HUES48 (cell line): ENCODE results near the gene MYL5.
"Not testable (repeated sequence)": the region's sequence is repeated elsewhere in the genome, so short reads cannot be mapped to it uniquely, and the experiment has no call there.

ENCODE experiments used
- H3K27ac ChIP-seq: one replicate; pipeline ENCODE4 v1.7.0; 2013; ENCODE audit warnings: low read depth, low read length, inconsistent platforms
- H3K27me3 ChIP-seq: 2 replicates; pipeline ENCODE4 v1.6.1; 2013; ENCODE audit warnings: mild to moderate bottlenecking, low read length; ENCODE audit not compliant: control insufficient read depth, insufficient read depth
- H3K36me3 ChIP-seq: 2 replicates; pipeline ENCODE4 v1.6.1; 2013; ENCODE audit warnings: low read length; ENCODE audit not compliant: control insufficient read depth, insufficient read depth
- H3K4me1 ChIP-seq: 2 replicates; pipeline ENCODE4 v1.6.1; 2013; ENCODE audit warnings: mild to moderate bottlenecking, low read length; ENCODE audit not compliant: control insufficient read depth, insufficient read depth
- H3K4me3 ChIP-seq: 2 replicates; pipeline ENCODE4 v1.5.1; 2013; ENCODE audit warnings: mild to moderate bottlenecking, low read depth, low read length
- H3K9ac ChIP-seq: 2 replicates; pipeline ENCODE4 v1.6.1; 2013; ENCODE audit warnings: mild to moderate bottlenecking, low read depth, low read length, moderate library complexity
- H3K9me3 ChIP-seq: 2 replicates; pipeline ENCODE4 v1.6.1; 2013; ENCODE audit warnings: low read length; ENCODE audit not compliant: control insufficient read depth, insufficient read depth

MYL5 gene

GRCh38 chr4:637536-638280, 36.6 kb upstream of the MYL5 start:
- no peak overlapping the region for H3K9ac ChIP-seq
- no peak overlapping the region for H3K27ac ChIP-seq
- H3K9me3 ChIP-seq = 0 out of 2 replicates have a peak, but pooled peaks cover 3% of the 10 kb centered on the region
- H3K4me1 ChIP-seq = no peaks in the 10 kb centered on the region
- H3K4me3 ChIP-seq = no peak overlapping the region
- no peaks in the 10 kb centered on the region for H3K27me3 ChIP-seq
- no peaks in the 10 kb centered on the region for H3K36me3 ChIP-seq

GRCh38 chr4:642366-642765, 32.0 kb upstream of the MYL5 start:
- H3K36me3 ChIP-seq, H3K9ac ChIP-seq, H3K4me3 ChIP-seq, H3K9me3 ChIP-seq, H3K27me3 ChIP-seq, H3K4me1 ChIP-seq, H3K27ac ChIP-seq: not testable (repeated sequence)

- H3K4me3 ChIP-seq = no peak overlapping the region
- H3K27ac ChIP-seq = no peak overlapping the region
- peaks cover 9% of the 10 kb centered on the region; the same call in 1 of the 2 replicates for H3K4me1 ChIP-seq
- 0 out of 2 replicates have a peak, but pooled peaks cover 3% of the 10 kb centered on the region for H3K9me3 ChIP-seq
- no peak overlapping the region for H3K9ac ChIP-seq
- H3K36me3 ChIP-seq = no peaks in the 10 kb centered on the region
- H3K27me3 ChIP-seq = no peaks in the 10 kb centered on the region
Observed at GRCh38 chr4:646460-646859, 27.9 kb upstream of the MYL5 start.

GRCh38 chr4:647481-647880, 26.9 kb upstream of the MYL5 start:
- Histone ChIP-seq H3K27me3 (no peaks in the 10 kb centered on the region), H3K9ac (no peak overlapping the region), H3K36me3 (no peaks in the 10 kb centered on the region), H3K4me3 (no peak overlapping the region), H3K9me3 (no peaks in the 10 kb centered on the region), H3K27ac (no peak overlapping the region), H3K4me1 (peaks cover 9% of the 10 kb centered on the region; the same call in 1 of the 2 replicates)

- Histone ChIP-seq H3K27ac (no peak overlapping the region), H3K4me1 (peaks cover 9% of the 10 kb centered on the region; the same call in 1 of the 2 replicates), H3K9me3 (no peaks in the 10 kb centered on the region), H3K36me3 (no peaks in the 10 kb centered on the region), H3K4me3 (no peak overlapping the region), H3K9ac (no peak overlapping the region), H3K27me3 (no peaks in the 10 kb centered on the region)
Observed at GRCh38 chr4:648579-649292, 25.6 kb upstream of the MYL5 start.

GRCh38 chr4:649293-649625, 25.1 kb upstream of the MYL5 start:
- H3K27me3 ChIP-seq = no peaks in the 10 kb centered on the region

GRCh38 chr4:649751-650310, 24.5 kb upstream of the MYL5 start:
- H3K4me1 ChIP-seq = peaks cover 9% of the 10 kb centered on the region; the same call in 1 of the 2 replicates
- H3K9me3 ChIP-seq = no peaks in the 10 kb centered on the region
- no peaks in the 10 kb centered on the region for H3K27me3 ChIP-seq
- no peaks in the 10 kb centered on the region for H3K36me3 ChIP-seq
- H3K4me3 ChIP-seq = no peak overlapping the region
- H3K27ac ChIP-seq = no peak overlapping the region
- no peak overlapping the region for H3K9ac ChIP-seq

More at GRCh38 chr4:649293-649625, 25.1 kb upstream of the MYL5 start:
- H3K4me3 ChIP-seq = no peak overlapping the region
- H3K36me3 ChIP-seq = no peaks in the 10 kb centered on the region
- no peak overlapping the region for H3K27ac ChIP-seq
- no peaks in the 10 kb centered on the region for H3K9me3 ChIP-seq
- H3K9ac ChIP-seq = no peak overlapping the region
- peaks cover 9% of the 10 kb centered on the region; the same call in 1 of the 2 replicates for H3K4me1 ChIP-seq

- Histone ChIP-seq H3K4me3 (no peak overlapping the region), H3K4me1 (peaks cover 9% of the 10 kb centered on the region; the same call in 1 of the 2 replicates), H3K36me3 (no peaks in the 10 kb centered on the region), H3K27ac (no peak overlapping the region), H3K27me3 (no peaks in the 10 kb centered on the region), H3K9ac (no peak overlapping the region), H3K9me3 (no peaks in the 10 kb centered on the region)
Observed at GRCh38 chr4:650461-650860, 23.9 kb upstream of the MYL5 start.

GRCh38 chr4:650951-651883, 23.1 kb upstream of the MYL5 start:
- Histone ChIP-seq H3K27ac (no peak overlapping the region), H3K36me3 (no peaks in the 10 kb centered on the region), H3K9me3 (no peaks in the 10 kb centered on the region), H3K9ac (no peak overlapping the region), H3K4me1 (peaks cover 9% of the 10 kb centered on the region; the same call in 1 of the 2 replicates), H3K4me3 (no peak overlapping the region), H3K27me3 (no peaks in the 10 kb centered on the region)

GRCh38 chr4:651884-652642, 22.3 kb upstream of the MYL5 start:
- no peaks in the 10 kb centered on the region for H3K36me3 ChIP-seq
- peaks cover 9% of the 10 kb centered on the region; the same call in 1 of the 2 replicates for H3K4me1 ChIP-seq
- H3K9me3 ChIP-seq = no peaks in the 10 kb centered on the region
- H3K27me3 ChIP-seq = no peaks in the 10 kb centered on the region
- H3K27ac ChIP-seq = no peak overlapping the region
- H3K4me3 ChIP-seq = no peak overlapping the region
- no peak overlapping the region for H3K9ac ChIP-seq
